ENCODE measurements around the gene ZDHHC8. TPM values are rescaled to one million over a fixed set of nuclear protein-coding genes. Genes with fewer than 3 reads are reported as not detected.

The ZDHHC8 gene
- total RNA-seq, 1 experiment from 2014 or later, result 11.5 TPM

DNA sequence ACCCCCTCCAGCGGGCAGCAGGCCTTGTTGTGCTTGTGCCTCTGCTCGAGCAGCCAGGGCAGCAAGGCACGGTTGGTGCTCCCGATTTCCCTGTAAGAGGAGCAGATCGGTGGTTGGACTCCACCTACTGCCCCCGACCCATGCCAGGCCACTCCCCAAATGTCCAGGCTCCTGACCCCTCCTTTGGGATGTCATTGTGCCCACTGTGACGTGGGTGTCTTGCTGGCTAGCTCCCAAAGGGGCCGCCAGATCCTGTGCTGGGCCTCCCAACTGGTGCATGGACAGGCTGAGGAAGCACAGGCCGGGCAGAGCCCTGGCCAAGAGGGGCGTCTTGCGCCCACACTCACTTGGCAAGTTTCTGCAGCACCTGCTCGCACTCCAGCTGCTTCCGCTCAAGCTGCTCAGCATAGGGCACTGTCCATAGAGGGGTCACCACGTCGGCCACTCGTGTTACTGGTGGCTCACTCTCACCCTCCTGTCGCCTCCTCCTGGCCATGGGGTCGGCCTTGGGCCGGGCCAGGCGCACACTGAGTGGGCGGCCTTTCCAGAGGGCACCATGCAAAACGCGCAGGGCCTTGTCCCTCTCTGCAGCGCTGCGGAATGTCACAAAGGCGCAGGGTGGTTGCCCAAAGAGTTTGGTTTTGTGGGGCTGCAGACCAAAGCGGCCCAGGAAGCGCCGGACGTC lies 15.8 kb upstream of the ZDHHC8 start, which contains the start of gene RANBP1:
Gene RANBP1, plus strand, starts transcription at position 414 of the 685 bp plus-strand sequence. Its CDS starts 81 bp downstream, at position 495.
- Histone ChIP-seq H3K4me2 (ENCODE audit: low read depth, low read length, poor library complexity, severe bottlenecking) (peak within 1 kb of the TSS; percentile 88), H4K20me1 (ENCODE audit: insufficient read depth, low read depth, low read length) (peaks cover 20% of the 10 kb centered on the region), H3K79me2 (ENCODE audit: low read length) (peaks cover 64% of the 10 kb centered on the region), H3K4me1 (ENCODE audit: low read length) (peaks cover 50% of the 10 kb centered on the region), H3K4me3 (ENCODE audit: low read length) (peak within 1 kb of the TSS; percentile 94), H3K9me2 (replicated peaks; ENCODE audit: insufficient read depth, low read length) (no peaks in the 10 kb centered on the region), H3K27me3 (ENCODE audit: low read length) (no peaks in the 10 kb centered on the region), H3K9me3 (ENCODE audit: low read length) (no peaks in the 10 kb centered on the region), H3K9ac (ENCODE audit: low read length) (peak within 1 kb of the TSS; percentile 89), H3K36me3 (ENCODE audit: insufficient read depth, low read length) (peaks cover 31% of the 10 kb centered on the region), H2AFZ (ENCODE audit: low read length) (no peak within 1 kb of the TSS), H3K27ac (ENCODE audit: low read length) (peak within 1 kb of the TSS; percentile 54)
- DNase-seq, result no peak

DNA sequence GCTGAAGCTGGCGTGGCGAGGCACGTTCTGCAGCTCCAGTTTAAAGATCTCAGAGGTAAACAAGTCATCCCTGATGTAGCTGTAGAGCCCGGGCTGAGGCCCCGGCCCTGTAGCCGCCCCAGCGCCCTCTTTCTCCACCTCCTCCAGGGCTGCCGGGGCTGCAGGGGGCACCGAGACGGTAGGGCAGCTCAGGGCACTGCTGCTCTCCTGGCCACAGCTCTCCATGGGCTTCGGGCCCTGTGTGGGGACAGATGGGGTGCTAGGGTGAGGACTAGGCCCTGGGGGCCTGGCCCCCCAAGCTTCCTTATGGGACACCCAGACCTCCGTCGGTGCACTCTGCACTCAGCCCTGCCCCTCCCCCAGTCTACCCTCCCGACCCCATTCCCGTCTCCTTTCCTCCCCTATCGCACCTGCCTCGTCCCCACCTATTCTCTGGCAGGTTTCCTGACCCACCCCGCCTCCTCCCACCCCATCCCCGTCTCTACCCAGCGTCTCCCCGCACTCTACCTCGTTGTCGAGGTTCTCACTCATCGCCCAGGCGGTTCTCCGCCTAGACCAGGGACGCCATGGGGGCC lies 15.1 kb upstream of the ZDHHC8 start:
- peak; percentile 66 for DNase-seq
- peaks cover 21% of the 10 kb centered on the region for H4K20me1 ChIP-seq (ENCODE audit: insufficient read depth, low read depth, low read length)
- H3K4me1 ChIP-seq (ENCODE audit: low read length), result peaks cover 44% of the 10 kb centered on the region
- peak overlapping the region; percentile 94 for H3K4me3 ChIP-seq (ENCODE audit: low read length)
- peaks cover 68% of the 10 kb centered on the region for H3K79me2 ChIP-seq (ENCODE audit: low read length)
- H3K36me3 ChIP-seq (ENCODE audit: insufficient read depth, low read length), result peaks cover 31% of the 10 kb centered on the region
- peak overlapping the region; percentile 54 for H3K27ac ChIP-seq (ENCODE audit: low read length)
- H3K9me2 ChIP-seq (replicated peaks; ENCODE audit: insufficient read depth, low read length), result no peaks in the 10 kb centered on the region
- H2AFZ ChIP-seq (ENCODE audit: low read length), result no peak overlapping the region
- H3K27me3 ChIP-seq (ENCODE audit: low read length), result no peaks in the 10 kb centered on the region
- H3K9me3 ChIP-seq (ENCODE audit: low read length), result no peaks in the 10 kb centered on the region
- H3K4me2 ChIP-seq (ENCODE audit: low read depth, low read length, poor library complexity, severe bottlenecking), result peak overlapping the region; percentile 88
- H3K9ac ChIP-seq (ENCODE audit: low read length), result peak overlapping the region; percentile 89

GRCh38 chr22:20116951-20117632 lies 14.5 kb upstream of the ZDHHC8 start, which contains the start of gene TRMT2A:
TRMT2A (minus strand) TSS chr22:20117226; CDS start chr22:20116906, 320 bp downstream.
- H3K79me2 ChIP-seq (ENCODE audit: low read length), result peaks cover 75% of the 10 kb centered on the region
- H2AFZ ChIP-seq (ENCODE audit: low read length), result no peak within 1 kb of the TSS
- H3K4me1 ChIP-seq (ENCODE audit: low read length), result peaks cover 38% of the 10 kb centered on the region
- H3K36me3 ChIP-seq (ENCODE audit: insufficient read depth, low read length), result peaks cover 35% of the 10 kb centered on the region
- no peaks in the 10 kb centered on the region for H3K9me2 ChIP-seq (replicated peaks; ENCODE audit: insufficient read depth, low read length)
- DNase-seq, result peak; percentile 99
- H3K27me3 ChIP-seq (ENCODE audit: low read length), result no peaks in the 10 kb centered on the region
- peak within 1 kb of the TSS; percentile 100 for H3K9ac ChIP-seq (ENCODE audit: low read length)
- H3K4me2 ChIP-seq (ENCODE audit: low read depth, low read length, poor library complexity, severe bottlenecking), result peak within 1 kb of the TSS; percentile 94
- H3K4me3 ChIP-seq (ENCODE audit: low read length), result peak within 1 kb of the TSS; percentile 94
- H3K9me3 ChIP-seq (ENCODE audit: low read length), result no peaks in the 10 kb centered on the region
- peak within 1 kb of the TSS; percentile 81 for H3K27ac ChIP-seq (ENCODE audit: low read length)
- H4K20me1 ChIP-seq (ENCODE audit: insufficient read depth, low read depth, low read length), result peaks cover 27% of the 10 kb centered on the region

GRCh38 chr22:20117633-20118299 lies 13.8 kb upstream of the ZDHHC8 start:
- H3K9ac ChIP-seq (ENCODE audit: low read length), result peak overlapping the region; percentile 100
- no peaks in the 10 kb centered on the region for H3K27me3 ChIP-seq (ENCODE audit: low read length)
- H3K27ac ChIP-seq (ENCODE audit: low read length), result peak overlapping the region; percentile 81
- H3K4me3 ChIP-seq (ENCODE audit: low read length), result peak overlapping the region; percentile 94
- H3K9me3 ChIP-seq (ENCODE audit: low read length), result no peaks in the 10 kb centered on the region
- H2AFZ ChIP-seq (ENCODE audit: low read length), result no peak overlapping the region
- peak overlapping the region; percentile 94 for H3K4me2 ChIP-seq (ENCODE audit: low read depth, low read length, poor library complexity, severe bottlenecking)
- peaks cover 78% of the 10 kb centered on the region for H3K79me2 ChIP-seq (ENCODE audit: low read length)
- peaks cover 32% of the 10 kb centered on the region for H4K20me1 ChIP-seq (ENCODE audit: insufficient read depth, low read depth, low read length)
- peaks cover 34% of the 10 kb centered on the region for H3K4me1 ChIP-seq (ENCODE audit: low read length)
- H3K36me3 ChIP-seq (ENCODE audit: insufficient read depth, low read length), result peaks cover 39% of the 10 kb centered on the region
- DNase-seq, result peak; percentile 68
- H3K9me2 ChIP-seq (replicated peaks; ENCODE audit: insufficient read depth, low read length), result no peaks in the 10 kb centered on the region

DNA sequence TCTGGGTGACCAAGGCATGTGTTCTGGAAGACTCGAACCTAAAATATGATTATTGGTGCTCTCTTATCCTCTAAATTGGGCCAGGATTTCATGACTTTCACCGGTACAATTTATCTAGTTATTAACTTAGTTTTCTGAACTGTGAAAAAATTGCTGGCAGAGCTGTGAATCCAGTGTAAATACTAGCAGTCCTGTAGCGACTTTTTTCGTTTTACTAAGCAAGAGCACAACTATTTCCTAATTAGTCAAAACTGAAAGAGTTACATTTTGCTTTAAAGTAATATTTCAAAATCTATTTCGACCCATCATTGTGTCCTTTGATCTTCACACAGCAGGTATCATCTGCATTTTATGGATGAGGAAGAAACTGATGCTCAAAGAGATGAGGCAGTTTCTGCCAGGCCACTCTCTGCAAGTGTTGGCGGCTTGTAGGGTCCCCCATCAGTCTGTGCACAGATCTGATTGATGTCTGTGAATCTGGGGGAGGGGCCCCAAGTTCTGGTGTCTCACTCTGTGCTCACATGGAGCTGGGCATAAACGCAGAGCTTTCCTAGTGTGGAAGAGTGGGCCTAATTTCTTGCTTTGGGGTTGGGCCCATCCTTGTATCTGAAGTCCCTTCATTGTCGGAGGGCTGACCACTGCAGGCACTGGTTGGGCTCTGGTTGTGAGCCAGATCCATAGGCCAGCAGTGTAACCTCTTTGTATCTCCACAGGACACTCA lies 13.1 kb upstream of the ZDHHC8 start:
- Histone ChIP-seq H3K9ac (ENCODE audit: low read length) (peak overlapping the region; percentile 100), H3K9me3 (ENCODE audit: low read length) (no peaks in the 10 kb centered on the region), H3K4me2 (ENCODE audit: low read depth, low read length, poor library complexity, severe bottlenecking) (peak overlapping the region; percentile 94), H4K20me1 (ENCODE audit: insufficient read depth, low read depth, low read length) (peaks cover 33% of the 10 kb centered on the region), H2AFZ (ENCODE audit: low read length) (no peak overlapping the region), H3K36me3 (ENCODE audit: insufficient read depth, low read length) (peaks cover 39% of the 10 kb centered on the region), H3K27me3 (ENCODE audit: low read length) (no peaks in the 10 kb centered on the region), H3K79me2 (ENCODE audit: low read length) (peaks cover 79% of the 10 kb centered on the region), H3K27ac (ENCODE audit: low read length) (peak overlapping the region; percentile 81), H3K9me2 (replicated peaks; ENCODE audit: insufficient read depth, low read length) (no peaks in the 10 kb centered on the region), H3K4me1 (ENCODE audit: low read length) (peaks cover 34% of the 10 kb centered on the region), H3K4me3 (ENCODE audit: low read length) (peak overlapping the region; percentile 94)
- peak; percentile 65 for DNase-seq

GRCh38 chr22:20121856-20122415 lies 9.7 kb upstream of the ZDHHC8 start:
- Histone ChIP-seq H3K9me3 (ENCODE audit: low read length) (no peaks in the 10 kb centered on the region), H3K4me3 (ENCODE audit: low read length) (no peak overlapping the region), H3K79me2 (ENCODE audit: low read length) (peaks cover 51% of the 10 kb centered on the region), H3K9ac (ENCODE audit: low read length) (no peak overlapping the region), H3K4me1 (ENCODE audit: low read length) (peaks cover 19% of the 10 kb centered on the region), H4K20me1 (ENCODE audit: insufficient read depth, low read depth, low read length) (peaks cover 49% of the 10 kb centered on the region), H3K27ac (ENCODE audit: low read length) (no peak overlapping the region), H2AFZ (ENCODE audit: low read length) (no peak overlapping the region), H3K4me2 (ENCODE audit: low read depth, low read length, poor library complexity, severe bottlenecking) (no peak overlapping the region), H3K36me3 (ENCODE audit: insufficient read depth, low read length) (peaks cover 43% of the 10 kb centered on the region), H3K27me3 (ENCODE audit: low read length) (no peaks in the 10 kb centered on the region), H3K9me2 (replicated peaks; ENCODE audit: insufficient read depth, low read length) (no peaks in the 10 kb centered on the region)
- no peak for DNase-seq

DNA sequence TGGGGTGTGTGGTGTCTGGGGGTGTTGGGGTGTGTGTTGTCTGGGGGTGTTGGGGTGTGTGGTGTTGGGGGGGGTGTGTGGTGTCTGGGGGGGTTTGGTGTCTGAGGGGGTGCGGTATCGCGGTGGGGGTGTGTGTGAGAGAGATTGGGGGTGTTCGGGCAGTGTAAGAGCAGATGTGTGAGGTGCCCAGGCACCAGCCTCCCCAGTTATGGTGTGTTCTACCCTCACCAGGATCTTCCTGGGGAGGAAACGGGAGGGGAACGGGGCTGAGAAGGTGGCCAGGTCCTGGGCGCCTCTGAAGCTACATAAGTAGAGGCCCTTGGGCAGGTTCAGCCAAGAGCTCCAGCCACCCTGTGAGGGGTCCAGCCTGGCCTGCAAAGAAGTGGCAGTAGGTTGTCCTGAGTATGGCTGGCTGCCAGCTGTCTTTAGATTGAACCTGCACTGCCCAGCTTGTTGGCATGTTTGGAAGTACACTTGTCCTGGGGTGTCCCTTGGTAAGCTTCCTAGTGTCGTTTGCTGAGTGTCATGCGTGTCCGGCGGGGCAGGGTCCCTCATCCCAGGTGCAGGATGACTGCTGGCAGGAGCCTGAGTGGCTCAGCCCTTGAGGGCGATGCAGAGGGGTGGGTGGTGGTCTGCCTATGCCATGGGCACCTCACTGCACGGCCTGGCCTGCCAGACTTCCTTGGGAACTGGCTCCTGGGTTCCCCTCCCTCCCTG lies 8.1 kb upstream of the ZDHHC8 start:
- Histone ChIP-seq H2AFZ (ENCODE audit: low read length) (no peak overlapping the region), H3K9me2 (replicated peaks; ENCODE audit: insufficient read depth, low read length) (no peaks in the 10 kb centered on the region), H3K79me2 (ENCODE audit: low read length) (peaks cover 41% of the 10 kb centered on the region), H3K4me1 (ENCODE audit: low read length) (peaks cover 16% of the 10 kb centered on the region), H3K27me3 (ENCODE audit: low read length) (no peaks in the 10 kb centered on the region), H4K20me1 (ENCODE audit: insufficient read depth, low read depth, low read length) (peaks cover 49% of the 10 kb centered on the region), H3K4me2 (ENCODE audit: low read depth, low read length, poor library complexity, severe bottlenecking) (no peak overlapping the region), H3K9me3 (ENCODE audit: low read length) (no peaks in the 10 kb centered on the region), H3K36me3 (ENCODE audit: insufficient read depth, low read length) (peaks cover 40% of the 10 kb centered on the region), H3K9ac (ENCODE audit: low read length) (no peak overlapping the region), H3K4me3 (ENCODE audit: low read length) (no peak overlapping the region), H3K27ac (ENCODE audit: low read length) (no peak overlapping the region)
- DNase-seq, result no peak

All from Karpas-422 (cell line).